Bronchial smooth muscle cell (primary cell): ENCODE data around the gene GCLC. TPM values are rescaled to one million over a fixed set of nuclear protein-coding genes. Genes with fewer than 3 reads are reported as not detected.

ENCODE experiments used
- total RNA-seq: library from RNA; depleted of rRNA; stranded (reverse); fragments of >200 nt; gene quantifications from 2 replicates; pipeline ENCODE4 v1.2.1, GENCODE V29; 2014

Gene GCLC
- total RNA-seq = 22.3 and 22.7 TPM in 2 replicates

GRCh38 chr6:53544470-53545308 lies at the start of gene GCLC:
TSS of gene GCLC (minus strand) at chr6:53545101. CDS start at chr6:53544645, 456 bp downstream.

Other genes with a start within 250 kb of the GCLC start
- gene ELOVL5, start 196.2 kb downstream of the GCLC start, total RNA-seq = 43.8 and 60.4 TPM in 2 replicates
- under 0.01 and 0.09 TPM in 2 replicates for gene KLHL31, start 120.7 kb upstream of the GCLC start, total RNA-seq
- gene LRRC1, start 249.9 kb upstream of the GCLC start, total RNA-seq = 1.9 and 4.3 TPM in 2 replicates